Fibroblast of pulmonary artery (primary cell): ENCODE data around the gene NUDCD2.
A peak's percentile ranks its signal among the peaks of the same experiment; 100 is the strongest.
"Not testable (repeated sequence)": the region's sequence is repeated elsewhere in the genome, so short reads cannot be mapped to it uniquely, and the experiment has no call there.

Source experiments
- DNase-seq: peaks from one replicate; pipeline ENCODE4 v3.0.0-alpha.2; 2010; ENCODE audit warnings: low read depth
- H3K4me3 ChIP-seq: replicated peaks from 2 replicates; pipeline ENCODE4 v1.5.1; 2011; ENCODE audit warnings: low read depth, mild to moderate bottlenecking, control low read depth, low read length, moderate library complexity
- TF ChIP-seq, protein P1 (sequence below): IDR thresholded peaks from 2 replicates; pipeline ENCODE4 v1.5.1; 2011; ENCODE audit warnings: mild to moderate bottlenecking, control low read depth, low read length, inconsistent platforms; ENCODE audit errors: missing control alignments

The NUDCD2 gene

DNA sequence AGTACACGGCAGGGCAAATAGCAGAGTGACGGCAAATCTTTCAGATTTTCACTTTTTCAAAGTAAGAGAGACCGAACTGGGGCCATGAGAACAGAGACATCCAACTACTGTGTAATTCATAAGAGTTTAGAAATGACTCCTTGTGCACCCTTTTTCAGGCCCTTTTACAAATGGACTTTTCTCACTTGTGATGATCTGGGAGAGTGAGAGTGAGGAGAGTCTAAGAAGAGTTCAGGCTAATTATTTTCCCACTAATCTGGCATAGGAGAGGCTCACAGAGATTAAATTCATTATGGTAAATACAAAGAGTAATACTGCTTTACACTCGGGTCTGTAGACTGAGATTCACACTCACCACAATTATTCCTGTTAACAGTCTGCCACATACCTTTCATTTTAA, 23.4 kb downstream of the NUDCD2 start:
- H3K4me3 ChIP-seq: peak overlapping the region; percentile 90
- DNase-seq: no peak
- TF ChIP-seq, protein P1, sequence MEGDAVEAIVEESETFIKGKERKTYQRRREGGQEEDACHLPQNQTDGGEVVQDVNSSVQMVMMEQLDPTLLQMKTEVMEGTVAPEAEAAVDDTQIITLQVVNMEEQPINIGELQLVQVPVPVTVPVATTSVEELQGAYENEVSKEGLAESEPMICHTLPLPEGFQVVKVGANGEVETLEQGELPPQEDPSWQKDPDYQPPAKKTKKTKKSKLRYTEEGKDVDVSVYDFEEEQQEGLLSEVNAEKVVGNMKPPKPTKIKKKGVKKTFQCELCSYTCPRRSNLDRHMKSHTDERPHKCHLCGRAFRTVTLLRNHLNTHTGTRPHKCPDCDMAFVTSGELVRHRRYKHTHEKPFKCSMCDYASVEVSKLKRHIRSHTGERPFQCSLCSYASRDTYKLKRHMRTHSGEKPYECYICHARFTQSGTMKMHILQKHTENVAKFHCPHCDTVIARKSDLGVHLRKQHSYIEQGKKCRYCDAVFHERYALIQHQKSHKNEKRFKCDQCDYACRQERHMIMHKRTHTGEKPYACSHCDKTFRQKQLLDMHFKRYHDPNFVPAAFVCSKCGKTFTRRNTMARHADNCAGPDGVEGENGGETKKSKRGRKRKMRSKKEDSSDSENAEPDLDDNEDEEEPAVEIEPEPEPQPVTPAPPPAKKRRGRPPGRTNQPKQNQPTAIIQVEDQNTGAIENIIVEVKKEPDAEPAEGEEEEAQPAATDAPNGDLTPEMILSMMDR: no peak

DNA sequence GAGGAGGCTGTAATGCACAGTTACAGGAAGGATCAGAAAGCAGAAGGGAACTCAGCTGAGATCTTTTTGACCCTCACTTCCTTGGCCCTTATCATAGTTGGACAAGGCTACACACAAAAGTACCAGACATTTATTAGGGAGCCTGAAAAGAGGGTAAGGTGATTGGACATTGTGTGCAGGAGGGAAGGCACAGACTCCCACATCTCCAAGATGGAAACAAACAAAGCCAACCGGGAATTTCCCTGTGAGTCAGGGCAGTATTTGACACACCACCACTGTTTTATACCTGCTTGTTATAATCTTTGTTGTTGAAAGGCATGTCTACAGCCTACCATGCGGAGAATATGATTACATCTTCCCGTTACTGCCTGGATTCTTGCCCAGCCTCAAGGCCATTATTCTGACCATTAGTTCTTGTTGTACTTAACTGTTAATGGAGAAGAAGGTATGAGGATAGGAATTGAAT, 25.5 kb downstream of the NUDCD2 start:
- TF ChIP-seq, protein P1: no peak
- peak; percentile 93 for DNase-seq
- no peak overlapping the region for H3K4me3 ChIP-seq

DNA sequence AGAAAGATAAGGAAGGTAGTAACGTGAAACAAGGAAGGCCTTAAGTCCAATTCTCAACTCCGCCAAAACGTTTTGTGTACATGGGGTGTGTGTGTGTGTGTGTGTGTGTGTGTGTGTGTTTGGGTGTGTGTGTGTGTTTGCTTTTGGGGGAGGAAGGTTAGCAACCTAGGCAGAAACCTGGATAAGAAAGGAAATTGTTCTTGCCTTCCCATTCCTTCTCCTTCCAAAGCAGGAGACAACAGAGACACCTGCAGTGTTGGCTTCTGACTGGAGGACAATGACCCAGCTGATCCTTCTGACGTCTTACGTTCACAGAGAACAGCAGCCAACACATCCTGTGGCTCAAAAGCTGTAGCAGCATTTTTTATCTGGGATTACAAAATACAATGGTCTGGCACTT, 26.6 kb downstream of the NUDCD2 start:
- H3K4me3 ChIP-seq: no peak overlapping the region
- peak; percentile 80 for DNase-seq
- TF ChIP-seq, protein P1: no peak

DNA sequence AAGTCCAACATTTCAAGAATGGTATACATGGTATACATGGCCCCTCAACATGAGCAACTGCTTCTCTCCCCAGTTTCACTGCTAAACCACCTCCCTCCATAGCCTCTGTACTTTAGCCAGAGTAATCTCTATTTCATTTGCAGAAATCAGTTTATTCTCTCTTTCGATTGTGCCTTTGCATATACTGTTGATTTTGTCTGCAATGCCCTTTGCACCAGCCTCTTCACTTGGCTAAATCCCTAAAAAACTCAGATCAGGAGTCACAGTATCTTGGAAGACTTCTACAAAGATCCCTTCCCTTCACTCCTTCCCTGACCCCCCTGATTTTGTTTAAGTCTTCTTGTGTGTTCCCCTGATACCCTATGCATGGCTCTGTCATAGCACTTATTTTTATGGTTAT, 27.4 kb downstream of the NUDCD2 start:
- H3K4me3 ChIP-seq: no peak overlapping the region
- DNase-seq: no peak
- TF ChIP-seq, protein P1: no peak

DNA sequence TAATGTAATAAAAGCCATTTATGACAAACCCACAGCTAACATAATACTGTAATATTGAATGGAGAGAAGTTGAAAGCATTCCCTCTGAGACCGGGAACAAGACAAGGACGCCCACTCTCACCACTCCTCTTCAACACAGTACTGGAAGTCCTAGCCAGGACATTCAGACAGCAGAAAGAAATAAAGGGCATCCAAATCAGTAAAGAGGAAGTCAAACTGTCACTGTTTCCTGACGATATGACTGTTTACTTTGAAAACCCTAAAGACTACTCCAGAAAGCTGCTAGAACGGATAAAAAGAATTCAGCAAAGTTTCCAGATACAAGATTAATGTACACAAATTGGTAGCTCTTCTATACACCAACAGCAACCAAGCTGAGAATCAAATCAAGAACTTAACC, 33.8 kb downstream of the NUDCD2 start:
- not testable (repeated sequence) for H3K4me3 ChIP-seq, DNase-seq

DNA sequence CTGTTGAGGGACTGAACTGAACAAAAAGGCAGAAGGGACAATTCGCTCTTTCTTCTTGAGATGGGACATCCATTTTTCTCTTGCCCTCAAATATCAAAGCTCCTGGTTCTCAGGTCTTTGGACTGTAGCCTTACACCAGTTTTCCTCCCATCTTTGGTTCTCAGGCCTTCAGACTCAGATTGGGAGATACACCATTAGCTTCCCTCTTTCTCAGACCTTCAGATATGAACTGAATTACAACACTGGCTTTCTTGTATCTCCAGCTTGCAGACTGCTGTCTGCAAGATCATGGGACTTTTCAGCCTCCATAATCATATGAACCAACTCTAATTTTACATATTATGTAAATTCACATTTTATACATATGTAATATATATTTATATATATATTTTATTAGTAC, 35.1 kb downstream of the NUDCD2 start:
- H3K4me3 ChIP-seq: no peak overlapping the region
- DNase-seq: no peak
- TF ChIP-seq, protein P1: no peak

DNA sequence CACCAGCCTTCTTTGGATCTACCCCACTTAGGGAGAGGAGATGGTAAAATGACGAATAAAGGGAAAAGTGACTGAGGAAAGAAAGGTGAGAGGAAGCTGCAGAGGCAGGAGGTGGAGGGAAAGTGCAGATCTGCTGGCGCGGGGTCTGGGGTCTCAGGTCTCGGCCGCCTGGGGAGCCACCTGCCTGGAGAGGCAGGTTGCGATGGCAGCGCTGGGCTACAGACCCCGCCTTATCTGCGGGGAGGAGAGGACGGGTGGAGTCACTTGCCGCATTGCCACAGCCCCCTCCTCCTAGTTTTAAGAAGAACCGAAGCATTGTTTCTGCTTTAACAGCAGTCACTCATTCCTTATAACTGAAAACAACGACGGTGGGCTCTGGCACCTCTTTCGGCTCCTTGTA, 44.2 kb downstream of the NUDCD2 start:
- not testable (repeated sequence) for H3K4me3 ChIP-seq

DNA sequence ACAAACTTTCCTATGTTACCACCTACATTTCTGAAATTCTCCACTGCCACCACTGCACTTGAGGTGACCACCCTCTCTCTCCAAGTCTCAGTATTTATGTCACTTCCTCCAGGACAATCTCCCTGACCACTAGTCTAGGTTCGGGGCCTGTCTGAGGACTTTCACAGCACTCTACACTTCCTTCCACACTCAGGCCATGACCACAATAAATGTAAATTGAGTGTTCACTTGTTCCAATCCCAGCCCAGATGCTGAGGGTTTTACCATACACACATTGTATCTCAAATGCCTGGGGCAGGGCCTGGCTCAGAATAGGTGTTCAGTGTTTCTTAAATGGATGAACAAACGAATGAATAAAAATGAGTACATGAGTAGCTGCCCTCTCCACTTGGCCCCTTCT, 49.4 kb downstream of the NUDCD2 start:
- DNase-seq: no peak
- H3K4me3 ChIP-seq: no peak overlapping the region
- TF ChIP-seq, protein P1: no peak

More for the DNA sequence above, 44.2 kb downstream of the NUDCD2 start:
- DNase-seq: not testable (repeated sequence)
